Cerebellar cortex (tissue), 1 donor: ENCODE results near the gene SLAMF9.

Experiments
- DNase-seq: peaks from one replicate; pipeline ENCODE4 v3.0.0-alpha.2; 2015; ENCODE audit warnings: low spot score

Gene SLAMF9

GRCh38 chr1:159953536-159954515 lies at the start of gene SLAMF9:
Gene SLAMF9, minus strand, starts transcription at chr1:159954237. Its CDS starts 100 bp downstream, at chr1:159954137.
- no peak for DNase-seq

GRCh38 chr1:160001440-160001839 lies 47.4 kb upstream of the SLAMF9 start:
- no peak for DNase-seq

GRCh38 chr1:159999204-159999603 lies 45.2 kb upstream of the SLAMF9 start:
- DNase-seq, result no peak

GRCh38 chr1:159996653-159997052 lies 42.6 kb upstream of the SLAMF9 start:
- no peak for DNase-seq

GRCh38 chr1:159994896-159995295 lies 40.9 kb upstream of the SLAMF9 start:
- DNase-seq, result no peak

GRCh38 chr1:159993911-159994310 lies 39.9 kb upstream of the SLAMF9 start:
- DNase-seq, result no peak

GRCh38 chr1:159992161-159992560 lies 38.1 kb upstream of the SLAMF9 start:
- no peak for DNase-seq

GRCh38 chr1:159991513-159991912 lies 37.5 kb upstream of the SLAMF9 start:
- DNase-seq, result no peak

GRCh38 chr1:159990005-159990404 lies 36.0 kb upstream of the SLAMF9 start:
- no peak for DNase-seq

- DNase-seq, result no peak
Measured at GRCh38 chr1:159989581-159989980, 35.5 kb upstream of the SLAMF9 start.

GRCh38 chr1:159988006-159988405 lies 34.0 kb upstream of the SLAMF9 start:
- DNase-seq, result no peak

GRCh38 chr1:159987186-159987585 lies 33.1 kb upstream of the SLAMF9 start:
- DNase-seq, result no peak

GRCh38 chr1:159986531-159986930 lies 32.5 kb upstream of the SLAMF9 start:
- no peak for DNase-seq

GRCh38 chr1:159986093-159986492 lies 32.1 kb upstream of the SLAMF9 start:
- DNase-seq, result no peak

- DNase-seq, result no peak
Measured at GRCh38 chr1:159985473-159985872, 31.4 kb upstream of the SLAMF9 start.

GRCh38 chr1:159983681-159984080 lies 29.6 kb upstream of the SLAMF9 start:
- DNase-seq, result no peak

- DNase-seq, result no peak
Measured at GRCh38 chr1:159982280-159982679, 28.2 kb upstream of the SLAMF9 start.

- no peak for DNase-seq
Measured at GRCh38 chr1:159981351-159982055, 27.5 kb upstream of the SLAMF9 start.

GRCh38 chr1:159980786-159981185 lies 26.7 kb upstream of the SLAMF9 start:
- no peak for DNase-seq

GRCh38 chr1:159980076-159980475 lies 26.0 kb upstream of the SLAMF9 start:
- DNase-seq, result no peak

- DNase-seq, result no peak
Measured at GRCh38 chr1:159979257-159979656, 25.2 kb upstream of the SLAMF9 start.

GRCh38 chr1:159978107-159978398 lies 24.0 kb upstream of the SLAMF9 start:
- DNase-seq, result no peak

- DNase-seq, result no peak
Measured at GRCh38 chr1:159977364-159978106, 23.5 kb upstream of the SLAMF9 start.
